HCT116 (cell line): ENCODE data around the gene SIVA1. TPM values are rescaled to one million over a fixed set of nuclear protein-coding genes. Genes with fewer than 3 reads are reported as not detected.

Experiments used
- ATAC-seq: fragments of 200-7000 bp; cut with Tn5 transposase; 2 replicates; pipeline ENCODE4 v1.9.1; 2020; ENCODE audit warnings: mild to moderate bottlenecking, moderate library complexity
- BruUV-seq: library from RNA; stranded (reverse); fragments of 400-500 nt; replicated peaks from 2 replicates; lab custom pipeline; 2021; lab: Mats Ljungman, UMichigan
- CTCF ChIA-PET: fragments of 300-600 bp; sonication (Branson Sonifier 250); formaldehyde crosslinking; loops from one replicate; lab custom pipeline; 2021; ENCODE audit warnings: antibody characterized with exemption; lab: Charles Lee
- POLR2A ChIA-PET: fragments of 300-600, 350-600 bp; sonication (Branson Sonifier 250); formaldehyde crosslinking; loops from one replicate; lab custom pipeline; 2021; ENCODE audit warnings: antibody characterized with exemption; lab: Charles Lee
- RAD21 ChIA-PET, 2 experiments: fragments of 300-600 bp; sonication (Branson Sonifier 250); formaldehyde crosslinking; loops; one replicate each; lab custom pipeline; 2023; ENCODE audit warnings: low total read pairs in 2 of 2; ENCODE audit not compliant: uncharacterized antibody in 2 of 2, unreplicated experiment in 2 of 2, low non-redundant PET in 1 of 2; lab: Charles Lee
- DNase-seq: peaks from one replicate; pipeline ENCODE4 v3.0.0-alpha.2; 2010; ENCODE audit warnings: low read depth, low spot score
- H2AFZ ChIP-seq: fragments of 200-600 bp; shearing (Covaris generic), sonication (generic); 2 replicates; pipeline ENCODE4 v1.6.1; 2017; ENCODE audit warnings: low read depth, mixed run types, mixed read lengths, antibody characterized with exemption, low read length; ENCODE audit not compliant: poor library complexity, severe bottlenecking
- H3K27ac ChIP-seq: 2 replicates; pipeline ENCODE4 v1.5.1; 2012; ENCODE audit warnings: low read depth, low read length
- H3K27me3 ChIP-seq: fragments of 200-600 bp; sonication (generic); 2 replicates; pipeline ENCODE4 v1.6.1; 2016; ENCODE audit warnings: mixed run types, low read length, mixed read lengths; ENCODE audit not compliant: insufficient read depth
- H3K36me3 ChIP-seq, 2 experiments: fragments of 200-500 bp in 1 of 2; fragments of 200-600 bp in 1 of 2; sonication (Bioruptor generic) in 1 of 2; sonication (generic) in 1 of 2; 2 replicates each; pipeline versions ENCODE4 v1.5.1 to v1.6.1; 2014 to 2016; ENCODE audit warnings: low read length in 2 of 2, inconsistent platforms in 1 of 2, mixed read lengths in 1 of 2, mixed run types in 1 of 2; ENCODE audit not compliant: insufficient read depth in 2 of 2, control insufficient read depth in 1 of 2
- H3K4me1 ChIP-seq, 2 experiments: fragments of 200-600 bp in 1 of 2; sonication (generic) in 1 of 2; 2 replicates each; pipeline versions ENCODE4 v1.5.1 to v1.6.1; 2012 to 2017; ENCODE audit warnings: low read length in 2 of 2, inconsistent platforms in 1 of 2, mild to moderate bottlenecking in 1 of 2, mixed read lengths in 1 of 2, mixed run types in 1 of 2, moderate library complexity in 1 of 2; ENCODE audit not compliant: insufficient read depth in 2 of 2, control insufficient read depth in 1 of 2
- H3K4me2 ChIP-seq: fragments of 200-600 bp; sonication (generic); 2 replicates; pipeline ENCODE4 v1.6.1; 2017; ENCODE audit warnings: mixed run types, low read length, mixed read lengths
- H3K4me3 ChIP-seq, 2 experiments: fragments of 200-600 bp in 1 of 2; sonication (generic) in 1 of 2; replicated peaks in 1 of 2; 2 replicates each; pipeline ENCODE4 v1.5.1; 2011 to 2016; ENCODE audit warnings: low read length in 2 of 2, control low read depth in 1 of 2, low read depth in 1 of 2, mild to moderate bottlenecking in 1 of 2, mixed read lengths in 1 of 2, mixed run types in 1 of 2
- H3K79me2 ChIP-seq: fragments of 200-600 bp; sonication (generic); 2 replicates; pipeline ENCODE4 v1.6.1; 2017; ENCODE audit warnings: mild to moderate bottlenecking, mixed run types, low read length, moderate library complexity, mixed read lengths; ENCODE audit not compliant: insufficient read depth
- H3K9ac ChIP-seq: fragments of 200-600 bp; sonication (generic); 2 replicates; pipeline ENCODE4 v1.6.1; 2016; ENCODE audit warnings: low read length, mixed read lengths
- H3K9me2 ChIP-seq: fragments of 200-600 bp; sonication (generic), shearing (Covaris generic); 2 replicates; pipeline ENCODE4 v1.6.1; 2017; ENCODE audit warnings: mixed run types, mild to moderate bottlenecking, moderate library complexity; ENCODE audit not compliant: insufficient read depth
- H3K9me3 ChIP-seq, 2 experiments: fragments of 200-500 bp in 1 of 2; fragments of 200-600 bp in 1 of 2; sonication (Bioruptor generic) in 1 of 2; sonication (generic) in 1 of 2; 2 replicates each; pipeline ENCODE4 v1.6.1; 2014 to 2017; ENCODE audit warnings: low read length in 2 of 2, mixed read lengths in 2 of 2, inconsistent platforms in 1 of 2, low read depth in 1 of 2, mild to moderate bottlenecking in 1 of 2, mixed run types in 1 of 2, moderate library complexity in 1 of 2; ENCODE audit not compliant: control insufficient read depth in 1 of 2, insufficient read depth in 1 of 2
- H4K20me1 ChIP-seq: fragments of 200-600 bp; sonication (generic), shearing (Covaris generic); 2 replicates; pipeline ENCODE4 v1.6.1; 2017; ENCODE audit warnings: mixed run types, mild to moderate bottlenecking, moderate library complexity; ENCODE audit not compliant: insufficient read depth
- ATF3 ChIP-seq: IDR thresholded peaks from 2 replicates; pipeline ENCODE4 v1.6.1; 2012
- CBX3 ChIP-seq: IDR thresholded peaks from 2 replicates; pipeline ENCODE4 v1.6.1; 2012; ENCODE audit warnings: low read depth
- CEBPB ChIP-seq: IDR thresholded peaks from 2 replicates; pipeline ENCODE4 v1.6.1; 2012; ENCODE audit warnings: low read depth
- CTCF ChIP-seq, 3 experiments: fragments of 200-600 bp in 1 of 3; sonication (generic) in 1 of 3; IDR thresholded peaks in 2 of 3; conservative IDR thresholded peaks in 1 of 3; 2 replicates each; pipeline ENCODE4 v1.5.1; 2012 to 2017; ENCODE audit warnings: low read depth in 2 of 3, low read length in 2 of 3, antibody characterized with exemption in 1 of 3, borderline replicate concordance in 1 of 3, control low read depth in 1 of 3, mild to moderate bottlenecking in 1 of 3, mixed read lengths in 1 of 3, mixed run types in 1 of 3, moderate library complexity in 1 of 3; ENCODE audit not compliant: insufficient read depth in 1 of 3
- ELF1 ChIP-seq: IDR thresholded peaks from 2 replicates; pipeline ENCODE4 v1.6.1; 2012; ENCODE audit warnings: low read depth, borderline replicate concordance
- EZH2 ChIP-seq: fragments of 200-600 bp; sonication (generic); IDR thresholded peaks from 2 replicates; pipeline ENCODE4 v1.6.1; 2017; ENCODE audit warnings: antibody characterized with exemption, mixed run types
- EZH2phosphoT487 ChIP-seq: fragments of 200-600 bp; IDR thresholded peaks from 2 replicates; pipeline ENCODE4 v1.6.1; 2018; ENCODE audit warnings: antibody characterized with exemption, borderline replicate concordance
- FOSL1 ChIP-seq: IDR thresholded peaks from 2 replicates; pipeline ENCODE4 v1.6.1; 2012; ENCODE audit warnings: low read depth
- JUND ChIP-seq: IDR thresholded peaks from 2 replicates; pipeline ENCODE4 v1.6.1; 2012
- MAX ChIP-seq: IDR thresholded peaks from 2 replicates; pipeline ENCODE4 v1.6.1; 2012
- POLR2A ChIP-seq: IDR thresholded peaks from 2 replicates; pipeline ENCODE4 v1.7.0; 2011; ENCODE audit warnings: borderline replicate concordance; ENCODE audit not compliant: insufficient read depth, insufficient read length; ENCODE audit errors: extremely low read depth
- POLR2AphosphoS5 ChIP-seq: IDR thresholded peaks from 2 replicates; pipeline ENCODE4 v1.6.1; 2011; ENCODE audit warnings: mild to moderate bottlenecking, low read depth, low read length, moderate library complexity
- RAD21 ChIP-seq: IDR thresholded peaks from 2 replicates; pipeline ENCODE4 v1.6.1; 2012; ENCODE audit warnings: low read depth, mild to moderate bottlenecking
- REST ChIP-seq: IDR thresholded peaks from 2 replicates; pipeline ENCODE4 v1.6.1; 2012; ENCODE audit warnings: low read depth
- SIN3A ChIP-seq: IDR thresholded peaks from 2 replicates; pipeline ENCODE4 v1.6.1; 2012; ENCODE audit warnings: low read depth
- SP1 ChIP-seq: IDR thresholded peaks from 2 replicates; pipeline ENCODE4 v1.6.1; 2012; ENCODE audit warnings: low read depth
- TCF7L2 ChIP-seq: IDR thresholded peaks from 2 replicates; pipeline ENCODE4 v1.7.0; 2011; ENCODE audit warnings: borderline replicate concordance, inconsistent platforms; ENCODE audit not compliant: insufficient read depth, insufficient read length; ENCODE audit errors: extremely low read depth
- YY1 ChIP-seq: IDR thresholded peaks from 2 replicates; pipeline ENCODE4 v1.6.1; 2011; ENCODE audit warnings: low read length, low read depth, moderate library complexity, mild to moderate bottlenecking; ENCODE audit not compliant: insufficient replicate concordance; ENCODE audit errors: extremely low read depth
- ZBTB33 ChIP-seq: IDR thresholded peaks from 2 replicates; pipeline ENCODE4 v1.6.1; 2011; ENCODE audit warnings: mild to moderate bottlenecking, low read length, moderate library complexity; ENCODE audit not compliant: insufficient replicate concordance; ENCODE audit errors: extremely low read depth
- ZFX ChIP-seq: fragments of 450-650 bp; IDR thresholded peaks from 2 replicates; pipeline ENCODE4 v1.6.1; 2017
- intact Hi-C: fragments of 100-400 bp; cut with micrococcal nuclease; formaldehyde crosslinking; loops from 2 replicates; pipeline ENCODE4 v1.10.0; 2022
- total RNA-seq: library from RNA; stranded (reverse); gene quantifications from one replicate; pipeline ENCODE4 v1.2.1, GENCODE V29; 2021; ENCODE audit not compliant: unreplicated experiment

SIVA1 gene
- total RNA-seq, 1 experiment from 2014 or later = 141 TPM

GRCh38 chr14:104757238-104757585 is 4.3 kb downstream of the SIVA1 start:
- Histone ChIP-seq H3K36me3 (peaks cover 21 to 22% of the 10 kb centered on the region in 2 experiments; a peak in 3 of 4 replicates), H3K9ac (no peak overlapping the region), H3K27ac (no peak overlapping the region), H4K20me1 (no peaks in the 10 kb centered on the region), H3K4me2 (no peak overlapping the region), H3K9me2 (no peaks in the 10 kb centered on the region), H3K4me1 (peaks cover 10 to 14% of the 10 kb centered on the region in 2 experiments), H3K79me2 (peaks cover 53% of the 10 kb centered on the region), H3K27me3 (no peaks in the 10 kb centered on the region), H2AFZ (no peak overlapping the region), H3K4me3 (no peak overlapping the region), H3K9me3 (no peaks in the 10 kb centered on the region)
- POLR2A ChIA-PET = no interaction called here
- CTCF ChIA-PET = no interaction called here
- DNase-seq = no peak
- ATAC-seq = no peak
- BruUV-seq = no TSS peak
- RAD21 ChIA-PET = no interaction called here
- no peak for TF ChIP-seq REST
- TF ChIP-seq ZFX = no peak
- no peak for TF ChIP-seq EZH2phosphoT487
- no peak for TF ChIP-seq RAD21
- no peak for TF ChIP-seq CTCF (IDR thresholded peaks at IDR 0.05 in 2 of 3, conservative IDR thresholded peaks at IDR 0.05 in 1 of 3; ENCODE audit: borderline replicate concordance in 1 of 3, insufficient read depth in 1 of 3, low read depth in 2 of 3, low read length in 2 of 3)
- TF ChIP-seq YY1 = no peak
- TF ChIP-seq ELF1 = no peak
- no peak for TF ChIP-seq ATF3
- TF ChIP-seq JUND = no peak
- TF ChIP-seq MAX = no peak
- no peak for TF ChIP-seq CBX3
- no peak for TF ChIP-seq ZBTB33
- TF ChIP-seq SP1 = no peak
- no peak for TF ChIP-seq SIN3A
- no peak for TF ChIP-seq FOSL1
- no peak for TF ChIP-seq EZH2
- no peak for TF ChIP-seq CEBPB
- no peak for TF ChIP-seq TCF7L2
- no peak for TF ChIP-seq POLR2AphosphoS5
- no peak for TF ChIP-seq POLR2A
- intact Hi-C loops = no loop called here
